ENCODE data around the gene SNRNP70.

- no peak for TF ChIP-seq POLR2A (IDR thresholded peaks at IDR 0.05)
- TF ChIP-seq, protein P1, sequence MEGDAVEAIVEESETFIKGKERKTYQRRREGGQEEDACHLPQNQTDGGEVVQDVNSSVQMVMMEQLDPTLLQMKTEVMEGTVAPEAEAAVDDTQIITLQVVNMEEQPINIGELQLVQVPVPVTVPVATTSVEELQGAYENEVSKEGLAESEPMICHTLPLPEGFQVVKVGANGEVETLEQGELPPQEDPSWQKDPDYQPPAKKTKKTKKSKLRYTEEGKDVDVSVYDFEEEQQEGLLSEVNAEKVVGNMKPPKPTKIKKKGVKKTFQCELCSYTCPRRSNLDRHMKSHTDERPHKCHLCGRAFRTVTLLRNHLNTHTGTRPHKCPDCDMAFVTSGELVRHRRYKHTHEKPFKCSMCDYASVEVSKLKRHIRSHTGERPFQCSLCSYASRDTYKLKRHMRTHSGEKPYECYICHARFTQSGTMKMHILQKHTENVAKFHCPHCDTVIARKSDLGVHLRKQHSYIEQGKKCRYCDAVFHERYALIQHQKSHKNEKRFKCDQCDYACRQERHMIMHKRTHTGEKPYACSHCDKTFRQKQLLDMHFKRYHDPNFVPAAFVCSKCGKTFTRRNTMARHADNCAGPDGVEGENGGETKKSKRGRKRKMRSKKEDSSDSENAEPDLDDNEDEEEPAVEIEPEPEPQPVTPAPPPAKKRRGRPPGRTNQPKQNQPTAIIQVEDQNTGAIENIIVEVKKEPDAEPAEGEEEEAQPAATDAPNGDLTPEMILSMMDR (IDR thresholded peaks at IDR 0.05): no peak
Measured at GRCh38 chr19:49107625-49108459, 22.6 kb downstream of the SNRNP70 start.
